Stimulated activated CD8-positive, alpha-beta memory T cell treated with anti-CD3 and anti-CD28 coated beads, Interleukin-4, amount 100 ng/mL, for 1 hour (primary cell): ENCODE results near the gene INPP5A.
"Not testable (repeated sequence)": the region's sequence is repeated elsewhere in the genome, so short reads cannot be mapped to it uniquely, and the experiment has no call there.

Experiments used
- DNase-seq, 2 donors: peaks; one replicate each; pipeline ENCODE4 v3.0.0-alpha.2; 2020; ENCODE audit warnings: low read depth in 2 of 2, low spot score in 1 of 2

Gene INPP5A

DNA sequence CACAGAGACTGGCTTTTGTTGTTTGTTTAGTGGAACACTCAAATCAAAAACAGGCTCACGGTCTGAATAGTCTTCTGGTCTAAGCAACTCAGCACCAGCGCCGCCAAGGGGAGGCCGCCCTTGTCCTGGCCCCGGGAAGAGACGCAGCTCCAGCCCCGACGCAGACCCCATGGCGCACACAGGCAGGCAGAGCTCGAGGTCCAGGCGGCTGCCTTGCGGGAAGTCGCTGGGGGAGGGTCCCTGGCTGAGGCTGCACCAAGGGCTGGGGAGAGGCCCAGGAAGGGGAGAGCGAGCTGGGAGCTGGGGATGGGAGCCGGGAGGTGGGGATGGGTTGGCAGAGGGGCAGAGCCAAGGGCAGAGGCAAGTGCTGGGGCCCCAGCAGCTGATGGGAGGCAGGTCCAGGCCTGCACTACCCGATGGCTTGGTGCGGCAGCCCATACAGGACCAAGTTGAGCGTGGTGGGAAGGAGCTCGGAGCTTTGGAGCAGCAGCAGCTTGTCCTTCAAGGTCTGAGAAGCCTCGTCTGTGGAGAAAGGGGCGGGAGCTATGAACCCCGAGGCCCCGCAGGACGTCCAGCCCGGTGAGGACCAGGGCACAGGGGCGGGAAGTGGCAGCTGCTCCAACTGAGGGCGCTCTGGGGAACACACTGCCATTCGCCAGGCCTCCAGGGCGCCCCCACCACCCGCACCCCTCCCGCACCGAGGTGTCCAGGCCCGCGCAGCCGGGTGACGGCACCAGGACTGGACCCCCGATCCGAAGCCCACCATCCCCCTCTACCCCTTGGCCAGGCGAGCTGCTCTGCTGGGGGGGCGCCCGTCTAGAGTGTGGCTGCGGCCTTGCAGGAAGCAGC is 271.0 kb downstream of the INPP5A start:
- DNase-seq: no peak

GRCh38 chr10:132809232-132810140 is 271.9 kb downstream of the INPP5A start:
- DNase-seq: no peak

DNA sequence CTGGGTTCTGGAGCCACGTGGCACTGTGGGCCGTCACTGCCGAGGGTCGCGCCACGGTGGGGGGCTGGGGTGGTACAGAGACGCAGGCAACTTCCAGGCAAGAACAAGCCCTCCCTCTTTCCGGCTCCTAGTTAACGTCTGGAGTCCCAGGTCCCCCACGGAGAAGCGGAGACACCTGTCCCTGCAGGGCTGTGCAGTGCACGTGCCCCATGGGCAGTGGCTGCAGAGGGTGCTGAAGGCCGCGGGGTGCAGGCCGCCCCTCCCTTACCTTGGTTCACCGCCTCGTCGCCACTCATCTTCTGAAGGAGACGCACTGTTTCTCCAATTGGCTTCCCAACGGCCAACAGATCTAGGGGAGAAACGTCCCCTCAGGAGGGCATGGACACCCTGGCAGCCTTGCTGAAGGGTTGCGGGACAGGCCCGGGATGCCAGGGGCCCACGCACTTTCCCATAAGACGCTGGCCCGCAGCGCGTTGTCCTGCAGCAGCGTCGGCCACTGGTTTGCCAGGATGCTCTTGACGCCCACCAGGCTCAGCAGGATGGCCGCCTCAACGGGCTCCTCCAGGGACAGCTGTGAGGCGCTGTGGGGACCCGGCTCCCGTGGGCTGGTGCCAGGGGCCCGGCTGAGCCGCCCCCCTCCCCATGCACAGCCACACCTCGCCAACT is 272.7 kb downstream of the INPP5A start:
- no peak for DNase-seq

GRCh38 chr10:132810807-132811700 is 273.5 kb downstream of the INPP5A start:
- no peak for DNase-seq

- no peak for DNase-seq
Measured at GRCh38 chr10:132811891-132812481, 274.4 kb downstream of the INPP5A start.

- DNase-seq: no peak
Measured at GRCh38 chr10:132812520-132812919, 274.9 kb downstream of the INPP5A start.

- DNase-seq: no peak
Measured at GRCh38 chr10:132813001-132813401, 275.4 kb downstream of the INPP5A start.

DNA sequence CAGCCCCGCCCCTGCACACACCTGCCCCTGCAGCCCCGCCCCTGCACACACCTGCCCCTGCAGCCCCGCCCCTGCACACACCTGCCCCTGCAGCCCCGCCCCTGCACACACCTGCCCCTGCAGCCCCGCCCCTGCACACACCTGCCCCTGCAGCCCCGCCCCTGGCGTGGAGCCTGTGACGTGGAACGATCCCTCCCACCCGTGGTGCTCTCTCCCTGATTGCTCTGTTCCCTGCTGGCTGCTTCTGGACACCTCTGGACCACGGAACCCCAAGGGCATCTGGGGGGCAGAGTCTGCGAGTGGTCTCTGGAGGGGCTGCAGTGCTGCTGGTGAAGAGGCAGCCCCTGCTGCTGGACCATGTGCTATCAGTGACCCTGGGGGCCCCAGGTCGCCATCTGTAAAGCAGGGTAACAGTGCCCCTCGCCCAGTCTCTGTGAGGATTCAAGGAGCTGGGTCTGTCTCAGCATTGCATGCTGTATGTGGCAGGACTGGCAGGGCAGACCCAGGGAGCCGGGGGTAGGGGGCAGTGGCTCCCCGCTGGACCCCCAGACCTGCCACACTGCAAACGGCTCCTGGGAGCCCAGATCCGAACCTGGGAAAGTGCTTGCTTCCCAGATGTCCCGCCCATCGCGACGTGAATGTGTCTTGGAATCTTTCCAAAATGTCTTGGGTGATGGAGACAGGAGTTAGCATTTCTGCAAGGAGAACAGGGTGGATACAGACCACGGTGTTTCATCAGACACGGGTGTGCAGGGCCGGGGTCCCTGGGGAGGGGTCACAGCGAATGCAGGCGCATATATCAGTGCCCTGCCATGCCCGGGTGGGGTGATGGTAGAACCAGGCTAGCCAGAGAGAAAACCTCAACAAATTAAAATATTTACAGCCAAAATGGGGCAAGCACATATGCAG is 276.2 kb downstream of the INPP5A start:
- DNase-seq: no peak

DNA sequence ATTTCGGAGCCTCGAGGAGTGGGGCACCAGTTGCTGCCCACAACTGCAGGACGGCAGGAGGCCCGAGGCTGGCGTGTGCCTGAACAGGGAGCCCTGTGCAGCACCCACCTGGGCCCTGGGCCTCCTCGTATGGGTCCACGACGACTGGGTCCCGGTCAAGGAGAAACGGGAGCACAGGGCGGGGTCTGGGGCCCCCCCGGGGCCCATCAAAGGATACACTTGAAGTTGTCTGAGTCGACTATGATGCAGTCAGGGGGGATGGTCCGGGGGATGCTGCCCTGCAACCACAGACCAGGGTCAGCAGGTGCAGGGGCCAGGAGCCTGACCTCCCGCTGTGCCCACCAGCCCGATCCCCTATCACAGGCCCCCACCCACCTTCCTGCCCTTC is 276.9 kb downstream of the INPP5A start:
- DNase-seq: no peak

- DNase-seq: no peak
Measured at GRCh38 chr10:132815168-132815857, 277.7 kb downstream of the INPP5A start.

DNA sequence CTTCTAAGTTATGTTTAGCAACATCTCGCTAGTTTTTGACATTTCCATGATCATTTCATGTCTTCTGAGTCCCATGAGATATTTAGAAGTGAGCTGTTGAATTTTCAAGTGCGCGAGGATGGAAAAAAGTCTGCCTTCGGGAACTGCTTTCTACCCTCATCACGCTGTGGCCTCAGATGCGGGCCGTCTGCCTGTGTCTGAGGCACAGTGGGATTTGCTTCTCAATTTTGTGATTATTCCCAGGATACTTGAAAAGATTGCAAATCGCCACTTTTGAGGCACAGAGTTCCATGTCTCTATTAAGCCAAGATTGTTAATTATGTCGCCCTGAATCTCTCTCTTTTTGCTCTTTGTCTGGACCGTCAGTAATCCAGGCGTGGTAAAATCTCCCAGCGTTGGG is 279.1 kb downstream of the INPP5A start:
- DNase-seq: no peak

- no peak for DNase-seq
Measured at GRCh38 chr10:132817701-132818211, 280.2 kb downstream of the INPP5A start.

DNA sequence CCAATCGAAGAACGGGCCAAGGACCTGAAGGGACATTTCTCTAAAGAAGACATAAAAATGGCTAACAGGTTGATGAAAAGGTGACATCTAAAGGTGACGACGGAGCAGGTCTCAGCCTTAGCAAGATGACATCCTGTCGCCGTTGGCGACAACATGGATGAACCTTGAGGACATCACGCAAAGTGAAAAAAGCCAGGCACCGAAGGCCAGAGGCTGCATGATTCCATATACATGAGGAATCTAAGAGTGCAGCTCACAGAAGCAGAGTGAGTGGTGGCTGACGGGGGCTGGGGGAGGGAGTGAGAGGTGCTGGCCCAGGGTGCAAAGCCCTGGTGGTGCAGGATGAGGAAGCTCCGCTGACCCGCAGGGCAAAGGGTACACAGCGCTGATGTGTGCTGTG is 282.5 kb downstream of the INPP5A start:
- no peak for DNase-seq

DNA sequence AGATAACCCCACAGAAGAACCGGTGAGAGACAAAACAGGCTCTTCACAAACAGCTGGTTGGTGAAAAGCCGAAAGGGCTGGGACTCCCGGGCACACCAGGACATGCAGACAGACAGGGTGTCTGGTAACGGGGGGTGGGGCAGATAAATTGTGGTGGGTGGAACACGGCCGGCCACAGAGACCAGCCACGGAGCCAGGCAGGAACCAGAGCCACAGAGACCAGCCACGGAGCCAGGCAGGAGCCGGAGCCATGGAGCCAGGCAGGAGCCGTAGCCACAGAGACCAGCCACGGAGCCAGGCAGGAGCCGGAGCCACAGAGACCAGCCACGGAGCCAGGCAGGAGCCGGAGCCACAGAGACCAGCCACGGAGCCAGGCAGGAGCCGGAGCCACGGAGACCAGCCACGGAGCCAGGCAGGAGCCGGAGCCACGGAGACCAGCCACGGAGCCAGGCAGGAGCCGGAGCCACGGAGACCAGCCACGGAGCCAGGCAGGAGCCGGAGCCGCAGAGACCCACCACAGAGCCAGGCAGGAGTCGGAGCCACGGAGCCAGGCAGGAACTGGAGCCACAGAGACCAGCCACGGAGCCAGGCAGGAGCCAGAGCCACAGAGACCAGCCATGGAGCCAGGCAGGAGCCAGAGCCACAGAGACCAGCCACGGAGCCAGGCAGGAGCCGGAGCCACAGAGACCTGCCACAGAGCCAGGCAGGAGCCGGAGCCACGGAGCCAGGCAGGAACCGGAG is 288.4 kb downstream of the INPP5A start:
- not testable (repeated sequence) for DNase-seq

DNA sequence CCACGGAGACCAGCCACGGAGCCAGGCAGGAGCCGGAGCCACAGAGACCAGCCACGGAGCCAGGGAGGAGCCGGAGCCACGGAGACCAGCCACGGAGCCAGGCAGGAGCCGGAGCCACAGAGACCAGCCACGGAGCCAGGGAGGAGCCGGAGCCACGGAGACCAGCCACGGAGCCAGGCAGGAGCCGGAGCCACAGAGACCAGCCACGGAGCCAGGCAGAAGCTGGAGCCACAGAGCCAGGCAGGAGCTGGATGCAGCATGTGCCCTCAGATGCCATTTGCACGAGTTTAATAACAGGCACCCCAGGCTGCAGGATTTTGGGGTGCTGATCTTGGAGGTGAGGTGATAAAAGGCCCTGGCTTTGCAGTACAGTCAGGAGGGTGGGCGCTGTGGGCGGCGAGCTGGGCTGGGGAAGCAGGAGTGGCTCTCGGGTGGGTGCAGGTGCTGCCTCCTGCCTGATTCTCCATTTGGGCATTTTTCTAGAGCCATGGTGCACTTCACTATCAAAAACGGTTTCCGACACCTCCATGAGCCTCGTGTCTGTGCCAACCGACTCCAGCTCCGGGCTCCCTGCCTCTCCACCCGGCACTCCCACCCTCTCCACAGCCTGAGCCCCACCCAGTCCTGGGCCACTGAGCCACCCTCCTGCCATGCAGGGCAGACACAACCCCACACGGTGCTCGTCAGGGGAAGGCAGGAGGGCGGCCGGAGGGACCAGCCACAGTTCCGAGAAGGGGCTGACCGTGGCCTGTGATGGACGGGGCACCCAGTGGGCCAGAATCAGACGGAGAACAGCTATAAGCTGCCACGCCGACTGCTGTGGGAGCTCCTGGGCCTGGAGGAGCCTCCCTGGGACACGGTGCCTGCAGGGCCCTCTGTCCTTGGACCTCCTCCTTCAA is 289.2 kb downstream of the INPP5A start:
- no peak for DNase-seq

- DNase-seq: no peak
Measured at GRCh38 chr10:132827423-132827789, 289.8 kb downstream of the INPP5A start.
